ENCODE results near the gene RPRD1B.

Gene RPRD1B

GRCh38 chr20:38135651-38136420, 102.3 kb downstream of the RPRD1B start:
- DNase-seq (ENCODE audit: low read depth, low spot score), result no peak

GRCh38 chr20:38136421-38137245, 103.1 kb downstream of the RPRD1B start:
- DNase-seq (ENCODE audit: low read depth, low spot score), result no peak

- no peak for DNase-seq (ENCODE audit: low read depth, low spot score)
Observed at GRCh38 chr20:38137441-38138037, 104.0 kb downstream of the RPRD1B start.

GRCh38 chr20:38138086-38138778, 104.7 kb downstream of the RPRD1B start:
- DNase-seq (ENCODE audit: low read depth, low spot score), result no peak

GRCh38 chr20:38139156-38139912, 105.8 kb downstream of the RPRD1B start:
- no peak for DNase-seq (ENCODE audit: low read depth, low spot score)

- DNase-seq (ENCODE audit: low read depth, low spot score), result no peak
Observed at GRCh38 chr20:38139977-38140753, 106.6 kb downstream of the RPRD1B start.

GRCh38 chr20:38141204-38141888, 107.8 kb downstream of the RPRD1B start:
- DNase-seq (ENCODE audit: low read depth, low spot score), result no peak
